GM19043 (cell line): ENCODE results near the gene PDLIM1.
A peak's percentile ranks its signal among the peaks of the same experiment; 100 is the strongest.

Experiments
- ATAC-seq: cut with Tn5 transposase; IDR thresholded peaks from one replicate; pipeline ENCODE4 v1.9.1; 2021; ENCODE audit warnings: low read depth; ENCODE audit not compliant: unreplicated experiment

Gene PDLIM1

GRCh38 chr10:95289921-95290421, 832 bp downstream of the PDLIM1 start:
- no peak for ATAC-seq

DNA sequence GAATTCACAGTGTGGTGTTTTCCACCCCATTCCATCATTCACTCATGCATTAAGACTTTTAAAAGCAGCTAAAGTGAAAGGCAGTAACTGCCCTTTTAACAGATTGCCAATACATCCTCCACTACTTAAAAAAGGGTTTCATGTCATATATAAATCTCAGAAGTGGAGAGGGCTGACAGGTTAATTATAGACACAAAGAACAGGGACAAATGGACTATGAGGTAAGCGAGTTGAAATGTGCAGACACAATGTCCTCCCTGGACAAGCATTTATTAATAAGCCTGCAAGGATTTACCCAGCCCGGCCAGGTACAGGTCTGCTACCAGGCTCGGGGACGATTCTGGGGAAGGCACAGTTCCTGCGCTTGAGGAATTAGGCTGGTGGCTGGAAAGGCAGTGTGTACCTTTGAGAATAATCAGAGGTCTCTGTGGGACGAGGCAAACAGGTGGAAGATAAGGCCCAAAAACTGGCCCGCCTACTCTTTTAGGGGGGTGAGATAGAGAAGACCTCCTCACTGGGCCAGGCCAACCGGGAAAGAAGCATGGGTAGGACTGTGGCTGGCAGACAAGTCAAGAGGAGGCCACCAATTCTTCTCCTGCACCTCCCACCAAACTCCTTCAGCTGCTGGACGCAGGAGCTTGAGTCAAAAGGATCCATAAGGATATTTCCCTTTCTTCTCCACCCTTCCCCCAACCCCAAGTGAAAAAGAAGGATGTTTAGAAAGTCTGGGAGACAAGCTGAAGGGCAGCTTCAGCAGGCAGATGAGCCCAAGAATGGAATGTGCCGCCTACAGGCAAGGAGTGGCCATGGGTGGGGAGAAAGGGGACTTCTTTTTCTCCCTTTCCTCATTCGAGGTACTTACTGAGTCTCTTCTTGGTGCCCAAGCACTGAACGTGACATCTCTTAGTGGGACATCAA, 1.5 kb downstream of the PDLIM1 start:
- ATAC-seq = no peak

DNA sequence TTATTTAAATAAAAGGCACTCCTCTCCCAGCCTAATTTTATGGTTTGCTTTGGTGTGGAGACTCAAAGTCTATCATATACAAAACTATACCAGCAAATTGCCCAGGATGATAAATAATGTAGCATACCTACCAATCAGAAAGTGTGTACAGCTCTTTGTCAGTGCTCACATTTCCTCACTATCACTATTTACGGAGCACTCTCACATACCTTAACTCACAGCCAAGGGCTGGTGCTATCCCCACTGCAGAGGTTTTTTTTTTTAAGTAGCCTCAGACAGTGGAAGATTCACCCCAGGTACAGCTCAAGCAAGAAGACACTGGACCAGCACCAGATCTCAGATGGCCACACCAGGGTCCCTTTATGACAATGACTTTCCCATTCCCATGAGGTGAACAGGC, 2.5 kb downstream of the PDLIM1 start:
- ATAC-seq = no peak

DNA sequence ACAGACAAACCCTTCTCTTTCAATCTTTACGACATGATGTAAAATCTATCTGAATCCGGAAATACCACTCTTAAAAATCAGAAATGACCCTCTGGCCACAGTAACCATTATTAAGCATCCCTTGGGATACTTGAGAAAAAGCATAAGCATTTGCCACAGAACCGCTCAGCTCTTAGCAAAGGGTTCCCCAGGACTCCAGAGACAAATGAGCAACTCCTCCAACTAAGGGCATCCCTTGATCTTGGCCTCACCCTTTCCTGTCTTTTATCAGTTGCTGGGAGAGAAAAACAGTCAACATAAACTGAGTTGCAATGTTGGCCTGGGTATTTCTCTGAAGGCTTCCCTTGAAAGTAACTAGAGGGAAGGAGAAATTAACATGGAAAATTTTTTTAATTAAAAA, 3.5 kb downstream of the PDLIM1 start:
- no peak for ATAC-seq

DNA sequence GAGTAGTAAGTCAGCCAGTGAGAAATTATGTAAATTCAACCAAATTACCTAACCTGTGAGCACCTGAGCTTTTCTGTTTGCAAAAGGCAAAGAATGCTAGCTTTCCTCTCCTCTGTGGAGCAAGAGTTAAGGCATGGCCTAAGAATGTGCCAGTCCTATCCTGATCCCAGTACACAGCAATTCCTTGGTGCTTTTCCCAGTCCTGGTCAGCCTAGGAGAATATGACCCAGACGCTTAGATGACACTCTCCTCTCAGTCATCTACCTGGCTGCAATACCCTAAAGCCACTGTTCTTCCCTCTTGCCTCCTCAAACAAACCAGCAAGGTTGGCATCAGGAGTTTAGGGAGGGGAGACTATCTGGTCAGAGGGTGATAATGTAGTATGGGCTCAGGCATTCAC, 4.1 kb downstream of the PDLIM1 start:
- no peak for ATAC-seq

DNA sequence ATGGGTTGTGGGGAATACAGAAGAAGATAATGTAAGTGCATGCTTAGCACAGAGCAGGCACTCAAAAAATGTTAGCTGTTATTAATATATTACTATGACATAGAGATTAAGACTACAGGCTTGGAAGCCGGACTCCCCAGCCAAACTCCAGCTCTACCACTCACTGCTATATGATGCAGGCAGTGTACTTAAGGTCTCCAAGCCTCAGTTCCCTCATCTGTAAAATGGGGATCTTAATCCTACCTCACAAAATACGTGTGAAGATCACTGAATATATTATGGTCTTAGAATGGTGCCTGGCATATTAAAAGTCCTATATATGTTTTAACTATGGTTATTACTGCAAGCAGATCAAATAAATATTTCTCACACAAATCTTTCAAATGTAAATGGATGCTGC, 5.2 kb downstream of the PDLIM1 start:
- ATAC-seq = no peak

- ATAC-seq = peak; percentile 50
Measured at GRCh38 chr10:95284807-95285206, 6.0 kb downstream of the PDLIM1 start.

DNA sequence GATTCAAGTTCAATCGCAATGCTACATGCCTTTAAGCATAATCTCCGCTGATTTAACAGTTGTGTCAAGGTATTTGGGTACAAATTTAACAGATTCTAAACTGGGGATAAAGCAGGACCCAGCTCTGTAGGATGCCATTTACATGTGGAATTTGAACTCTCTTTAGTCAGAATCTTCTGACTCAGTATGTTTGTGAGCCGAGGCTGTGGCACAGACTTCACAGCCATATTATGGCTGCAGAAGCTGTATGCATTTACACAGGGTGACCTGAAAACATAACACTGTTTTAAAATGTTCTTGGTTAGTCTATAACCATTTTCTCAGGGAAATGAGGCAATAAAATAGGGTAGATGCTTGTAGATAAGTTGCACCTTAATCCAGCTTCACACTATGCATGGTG, 8.7 kb downstream of the PDLIM1 start:
- no peak for ATAC-seq

GRCh38 chr10:95281206-95281605, 9.6 kb downstream of the PDLIM1 start:
- ATAC-seq = no peak

GRCh38 chr10:95280637-95281036, 10.2 kb downstream of the PDLIM1 start:
- ATAC-seq = no peak

- no peak for ATAC-seq
Measured at GRCh38 chr10:95279042-95279820, 11.6 kb downstream of the PDLIM1 start.

- ATAC-seq = no peak
Measured at GRCh38 chr10:95278061-95278988, 12.5 kb downstream of the PDLIM1 start.

GRCh38 chr10:95277614-95278013, 13.2 kb downstream of the PDLIM1 start:
- no peak for ATAC-seq

DNA sequence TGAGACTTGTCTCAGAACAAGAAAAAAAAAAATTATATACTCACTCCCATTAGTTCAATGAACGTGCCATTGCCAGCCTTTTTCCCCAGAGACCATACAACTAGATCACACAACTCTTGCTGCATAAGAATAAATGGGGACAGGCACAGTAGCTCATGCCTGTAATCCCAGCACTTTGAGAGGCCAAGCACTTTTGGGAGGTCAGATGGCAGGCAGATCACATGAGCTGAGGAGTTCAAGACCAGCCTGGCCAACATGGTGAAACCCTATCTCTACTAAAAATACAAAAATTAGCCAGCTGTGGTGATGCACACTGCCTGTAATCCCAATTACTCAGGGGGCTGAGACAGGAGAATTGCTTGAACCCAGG, 13.6 kb downstream of the PDLIM1 start:
- ATAC-seq = no peak

GRCh38 chr10:95276367-95277200, 14.2 kb downstream of the PDLIM1 start:
- ATAC-seq = no peak

DNA sequence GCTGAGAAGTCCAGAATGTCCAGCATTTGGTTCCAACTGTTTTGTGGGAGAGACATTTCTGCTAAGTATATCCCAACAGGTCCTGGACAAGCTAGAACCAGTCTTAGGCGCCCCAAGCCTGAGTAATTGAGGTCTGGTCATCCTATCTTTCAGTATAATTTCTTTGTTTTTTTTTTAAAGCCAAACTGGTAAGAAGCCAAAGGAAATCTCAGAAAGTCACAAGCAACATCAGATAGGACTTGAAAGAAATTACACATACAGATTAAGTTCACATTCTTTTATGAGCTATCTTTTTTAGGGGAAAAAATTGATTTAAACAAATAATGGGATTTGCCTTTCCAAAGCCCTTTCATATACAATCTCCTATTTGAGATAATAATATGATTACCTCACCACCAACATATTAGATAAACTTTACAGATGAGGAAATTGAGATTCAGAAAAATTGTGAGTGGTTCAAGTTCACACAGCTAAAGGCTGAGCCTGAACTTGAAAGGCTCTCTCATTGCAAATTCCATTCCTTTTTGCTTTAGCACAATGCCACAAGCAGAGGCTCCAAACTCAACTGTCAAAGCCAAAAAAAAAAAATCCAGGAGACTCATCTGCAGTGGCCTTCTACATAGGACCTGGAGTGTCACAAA, 15.0 kb downstream of the PDLIM1 start:
- no peak for ATAC-seq

GRCh38 chr10:95273393-95274312, 17.1 kb downstream of the PDLIM1 start:
- ATAC-seq = no peak

- ATAC-seq = no peak
Measured at GRCh38 chr10:95268438-95268837, 22.4 kb downstream of the PDLIM1 start.
